ENCODE measurements around the gene MEGF8. TPM values are rescaled to one million over a fixed set of nuclear protein-coding genes. Genes with fewer than 3 reads are reported as not detected.

MEGF8 gene
- total and polyA plus RNA-seq, 12 donors, result 7.2 to 51.9 (median 29.7) TPM

GRCh38 chr19:42279902-42280814 lies 45.3 kb upstream of the MEGF8 start:
- intact Hi-C loops (cut with DNase I), result loop anchor here in 1 of 2 donors (2.0 kb wide), 1 partner anchor 29 kb away; no protein-coding TSS in a partner anchor
- H3K9me3 ChIP-seq (replicated peaks in 1 of 3), result no peaks in the 10 kb centered on the region
- H3K4me1 ChIP-seq (replicated peaks in 1 of 2), result peaks cover 54 to 62% of the 10 kb centered on the region in 2 donors
- H3K27ac ChIP-seq, result peak overlapping the region; percentile 69 to 100 (median 87)
- peak; percentile 89 to 95 (median 94) for DNase-seq
- peak overlapping the region; percentile 48 to 81 (median 72) for H3K4me3 ChIP-seq
- 0 to 1% (median 0%) methylated on average over 9 to 89 of the region's 89 CpGs for WGBS, 4 donors
- peaks cover 0 to 2% of the 10 kb centered on the region in 2 donors for H3K36me3 ChIP-seq (replicated peaks in 1 of 2)
- peak; percentile 30 to 32 for TF ChIP-seq POLR2A (IDR thresholded peaks at IDR 0.05)
- TF ChIP-seq CTCF (IDR thresholded peaks at IDR 0.05), result peak; percentile 69 to 95 (median 91)
- no peaks in the 10 kb centered on the region for H3K27me3 ChIP-seq

- DNase-seq, result peak; percentile 57 to 82 (median 75)
- H3K36me3 ChIP-seq (replicated peaks in 1 of 2), result no peaks in the 10 kb centered on the region
- H3K27me3 ChIP-seq, result no peaks in the 10 kb centered on the region
- intact Hi-C loops (cut with DNase I), result no loop called here
- no peaks in the 10 kb centered on the region for H3K9me3 ChIP-seq (replicated peaks in 1 of 3)
- peak overlapping the region in 3 of 4 donors; percentile 70 to 81 (median 75) for H3K4me3 ChIP-seq
- no peak for TF ChIP-seq CTCF (IDR thresholded peaks at IDR 0.05)
- no peak for TF ChIP-seq POLR2A (IDR thresholded peaks at IDR 0.05)
- 0 to 1% (median 1%) methylated on average over 11 to 20 of the region's 20 CpGs; no CpG with 5 or more reads in 1 of the 4 donors for whole genome bisulfite sequencing, 4 donors
- H3K4me1 ChIP-seq (replicated peaks in 1 of 2), result peaks cover 60 to 63% of the 10 kb centered on the region in 2 donors
- peak overlapping the region in 4 of 5 donors; percentile 84 to 100 (median 92) for H3K27ac ChIP-seq
These were observed 44.7 kb upstream of the MEGF8 start for GRCh38 chr19:42280815-42281145.

- TF ChIP-seq CTCF (IDR thresholded peaks at IDR 0.05) (peak in 1 of 6 experiments; percentile 21), POLR2A (IDR thresholded peaks at IDR 0.05) (no peak)
- no peaks in the 10 kb centered on the region for H3K9me3 ChIP-seq (replicated peaks in 1 of 3)
- intact Hi-C loops (cut with DNase I), result no loop called here
- no peaks in the 10 kb centered on the region for H3K36me3 ChIP-seq (replicated peaks in 1 of 2)
- H3K4me1 ChIP-seq (replicated peaks in 1 of 2), result peaks cover 65 to 68% of the 10 kb centered on the region in 2 donors
- WGBS, 4 donors, result 0 to 5% (median 5%) methylated on average over 8 to 25 of the region's 25 CpGs; no CpG with 5 or more reads in 1 of the 4 donors
- peak overlapping the region in 2 of 4 donors; percentile 70 to 75 for H3K4me3 ChIP-seq
- DNase-seq, result peak in 6 of 7 donors; percentile 66 to 80 (median 70)
- H3K27me3 ChIP-seq, result no peaks in the 10 kb centered on the region
- H3K27ac ChIP-seq, result peak overlapping the region; percentile 81 to 100 (median 87)
These were observed 44.1 kb upstream of the MEGF8 start for GRCh38 chr19:42281146-42281826.
